Hepatocyte (in vitro differentiated cells): ENCODE measurements around the gene PDK1.

Experiments used
- CTCF ChIP-seq: fragments of 200-600 bp; sonication (generic); IDR thresholded peaks from 2 replicates; pipeline ENCODE4 v1.5.1; 2016; ENCODE audit warnings: antibody characterized with exemption, mild to moderate bottlenecking; ENCODE audit not compliant: poor library complexity
- EZH2 ChIP-seq: fragments of 200-600 bp; sonication (generic); IDR thresholded peaks from 2 replicates; pipeline ENCODE4 v1.6.1; 2016; ENCODE audit warnings: antibody characterized with exemption, mild to moderate bottlenecking, borderline replicate concordance
- EZH2phosphoT487 ChIP-seq: fragments of 200-600 bp; sonication (generic); IDR thresholded peaks from one replicate; pipeline ENCODE4 v1.6.1; 2018; ENCODE audit warnings: antibody characterized with exemption, mild to moderate bottlenecking, low read depth, moderate library complexity; ENCODE audit not compliant: unreplicated experiment, severe bottlenecking

- TF ChIP-seq CTCF (no peak), EZH2phosphoT487 (no peak), EZH2 (no peak)
Observed at GRCh38 chr2:172507199-172507598, 48.7 kb upstream of the PDK1 start.
